ENCODE measurements around the gene ALDH4A1.
"Not testable (repeated sequence)": the region's sequence is repeated elsewhere in the genome, so short reads cannot be mapped to it uniquely, and the experiment has no call there.

ALDH4A1 gene

GRCh38 chr1:18854331-18855025, 47.9 kb downstream of the ALDH4A1 start:
- Mint-ChIP-seq H3K9me3 (no peaks in the 10 kb centered on the region), H3K4me3 (no peak overlapping the region), H3K4me1 (no peaks in the 10 kb centered on the region), H3K27ac (no peak overlapping the region), H3K36me3 (no peaks in the 10 kb centered on the region)
- DNase-seq (ENCODE audit: low spot score in 2 of 2) (no peak), ATAC-seq (no peak)

GRCh38 chr1:18852501-18852900, 49.9 kb downstream of the ALDH4A1 start:
- H3K36me3 Mint-ChIP-seq: no peaks in the 10 kb centered on the region
- no peak for DNase-seq (ENCODE audit: low spot score in 2 of 2)
- H3K9me3 Mint-ChIP-seq: no peaks in the 10 kb centered on the region
- H3K27ac Mint-ChIP-seq: no peak overlapping the region
- H3K4me3 Mint-ChIP-seq: no peak overlapping the region
- no peaks in the 10 kb centered on the region for H3K4me1 Mint-ChIP-seq
- ATAC-seq: no peak

DNA sequence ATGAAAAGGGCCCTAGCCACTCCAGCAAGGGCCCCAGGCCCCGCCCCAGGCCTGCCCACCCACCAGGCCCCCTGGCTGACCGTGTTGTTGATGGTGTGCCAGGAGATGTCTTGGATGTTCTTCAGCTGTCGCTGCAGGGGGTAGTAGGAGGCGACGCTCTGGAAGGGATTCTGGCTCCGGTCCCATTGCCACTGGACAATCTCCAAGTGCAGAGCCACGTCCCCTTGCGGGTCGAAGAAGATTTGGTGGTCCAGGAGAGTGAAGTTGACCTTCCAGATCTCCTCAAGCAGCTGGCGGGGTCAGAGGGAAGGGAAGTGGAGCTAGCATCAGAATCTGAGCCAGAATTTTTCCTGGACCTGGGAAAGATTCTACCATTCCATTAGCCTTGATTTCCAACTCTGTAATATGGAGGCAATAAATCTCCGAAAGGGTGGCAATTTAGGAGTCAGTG, 53.1 kb downstream of the ALDH4A1 start:
- no peaks in the 10 kb centered on the region for H3K36me3 Mint-ChIP-seq
- no peaks in the 10 kb centered on the region for H3K9me3 Mint-ChIP-seq

GRCh38 chr1:18847723-18848122, 54.6 kb downstream of the ALDH4A1 start:
- ATAC-seq; H3K9me3 Mint-ChIP-seq; H3K36me3 Mint-ChIP-seq; H3K27ac Mint-ChIP-seq; H3K4me3 Mint-ChIP-seq; H3K4me1 Mint-ChIP-seq; DNase-seq (ENCODE audit: low spot score in 2 of 2): not testable (repeated sequence)

More for the DNA sequence above, 53.1 kb downstream of the ALDH4A1 start:
- no peak for ATAC-seq
- H3K4me3 Mint-ChIP-seq: no peak overlapping the region
- H3K27ac Mint-ChIP-seq: no peak overlapping the region
- no peaks in the 10 kb centered on the region for H3K4me1 Mint-ChIP-seq
- no peak for DNase-seq (ENCODE audit: low spot score in 2 of 2)

GRCh38 chr1:18840145-18840544, 62.2 kb downstream of the ALDH4A1 start:
- H3K4me3 Mint-ChIP-seq: no peak overlapping the region
- no peak for DNase-seq (ENCODE audit: low spot score in 2 of 2)
- ATAC-seq: no peak
- H3K36me3 Mint-ChIP-seq: no peaks in the 10 kb centered on the region
- H3K4me1 Mint-ChIP-seq: no peaks in the 10 kb centered on the region
- H3K27ac Mint-ChIP-seq: no peak overlapping the region
- H3K9me3 Mint-ChIP-seq: no peaks in the 10 kb centered on the region

DNA sequence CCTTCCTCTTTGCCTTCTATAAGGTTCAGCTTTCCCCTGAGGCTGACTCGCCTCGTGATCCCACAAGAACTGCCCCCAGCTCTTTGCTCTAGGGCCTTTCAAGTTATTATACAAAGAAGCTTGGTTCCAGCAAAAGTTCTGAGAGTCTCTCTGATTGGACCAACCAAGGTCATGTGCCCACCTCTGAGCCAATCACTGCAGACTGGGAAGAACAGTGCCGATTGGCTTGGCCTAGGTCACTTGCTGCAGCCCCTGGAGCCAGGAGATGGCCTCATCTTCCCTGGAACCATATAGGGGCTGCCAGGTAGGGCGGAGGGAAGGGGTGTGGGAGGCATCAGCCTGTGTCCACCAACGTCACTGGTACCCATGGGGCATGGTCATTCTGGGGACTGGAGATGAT, 65.7 kb downstream of the ALDH4A1 start:
- DNase-seq (ENCODE audit: low spot score in 2 of 2): no peak
- Mint-ChIP-seq H3K27ac (no peak overlapping the region), H3K4me3 (no peak overlapping the region), H3K4me1 (no peaks in the 10 kb centered on the region), H3K9me3 (no peaks in the 10 kb centered on the region), H3K36me3 (no peaks in the 10 kb centered on the region)
- no peak for ATAC-seq

DNA sequence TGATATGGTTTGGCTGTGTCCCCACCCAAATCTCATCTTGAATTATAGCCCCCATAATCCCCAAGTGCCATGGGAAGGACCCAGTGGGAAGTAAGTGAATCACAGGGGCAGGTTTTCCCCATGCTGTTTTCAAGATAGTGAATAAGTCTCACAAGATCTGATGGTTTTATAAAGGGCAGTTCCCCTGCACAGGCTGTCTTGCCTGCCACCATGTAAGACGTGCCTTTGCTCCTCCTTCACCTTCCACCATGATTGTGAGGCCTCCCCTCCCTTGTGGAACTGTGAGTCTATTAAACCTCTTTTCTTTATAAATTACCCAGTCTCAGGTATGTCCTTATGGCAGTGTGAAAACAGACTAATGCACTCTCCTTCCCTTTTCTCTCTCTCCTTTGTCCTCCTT, 70.0 kb downstream of the ALDH4A1 start:
- ATAC-seq, H3K4me3 Mint-ChIP-seq: not testable (repeated sequence)

DNA sequence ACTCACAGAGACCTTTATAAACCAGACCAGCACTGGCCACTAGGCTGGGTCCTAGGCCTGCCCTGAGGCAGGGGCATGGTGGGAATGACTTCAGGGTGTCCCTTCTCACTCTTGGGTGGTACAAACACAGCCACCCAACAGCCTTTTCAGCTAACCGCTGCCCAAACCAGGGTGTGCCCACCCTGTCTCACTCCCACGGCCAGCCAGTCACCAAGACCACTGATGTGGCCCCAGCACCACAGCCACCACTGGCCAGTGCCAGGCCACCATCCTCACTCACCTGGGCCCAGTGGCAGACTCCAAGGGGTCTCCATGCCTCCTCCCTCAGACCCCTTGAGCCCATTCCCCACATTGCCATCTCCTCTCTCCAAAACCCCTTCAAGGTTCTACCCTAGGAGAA, 70.7 kb downstream of the ALDH4A1 start:
- Mint-ChIP-seq H3K36me3 (no peaks in the 10 kb centered on the region), H3K4me3 (no peak overlapping the region), H3K27ac (no peak overlapping the region), H3K9me3 (no peaks in the 10 kb centered on the region), H3K4me1 (no peaks in the 10 kb centered on the region)
- no peak for DNase-seq (ENCODE audit: low spot score in 2 of 2)
- no peak for ATAC-seq

More for the DNA sequence above, 70.0 kb downstream of the ALDH4A1 start:
- not testable (repeated sequence) for H3K27ac Mint-ChIP-seq; H3K9me3 Mint-ChIP-seq; H3K36me3 Mint-ChIP-seq; H3K4me1 Mint-ChIP-seq; DNase-seq (ENCODE audit: low spot score in 2 of 2)

- DNase-seq (ENCODE audit: low spot score in 2 of 2): no peak
- H3K4me1 Mint-ChIP-seq: no peaks in the 10 kb centered on the region
Observed at GRCh38 chr1:18830596-18830995, 71.8 kb downstream of the ALDH4A1 start.

GRCh38 chr1:18829671-18830070, 72.7 kb downstream of the ALDH4A1 start:
- Mint-ChIP-seq H3K9me3 (no peaks in the 10 kb centered on the region), H3K4me3 (no peak overlapping the region), H3K36me3 (no peaks in the 10 kb centered on the region), H3K27ac (no peak overlapping the region), H3K4me1 (no peaks in the 10 kb centered on the region)
- ATAC-seq: no peak
- no peak for DNase-seq (ENCODE audit: low spot score in 2 of 2)

More at GRCh38 chr1:18830596-18830995, 71.8 kb downstream of the ALDH4A1 start:
- ATAC-seq: no peak
- H3K36me3 Mint-ChIP-seq: no peaks in the 10 kb centered on the region
- H3K4me3 Mint-ChIP-seq: no peak overlapping the region
- no peaks in the 10 kb centered on the region for H3K9me3 Mint-ChIP-seq
- H3K27ac Mint-ChIP-seq: no peak overlapping the region

GRCh38 chr1:18828224-18828623, 74.1 kb downstream of the ALDH4A1 start:
- Mint-ChIP-seq H3K9me3 (no peaks in the 10 kb centered on the region), H3K4me3 (no peak overlapping the region), H3K36me3 (no peaks in the 10 kb centered on the region), H3K27ac (no peak overlapping the region), H3K4me1 (no peaks in the 10 kb centered on the region)
- no peak for DNase-seq (ENCODE audit: low spot score in 2 of 2)
- ATAC-seq: no peak

DNA sequence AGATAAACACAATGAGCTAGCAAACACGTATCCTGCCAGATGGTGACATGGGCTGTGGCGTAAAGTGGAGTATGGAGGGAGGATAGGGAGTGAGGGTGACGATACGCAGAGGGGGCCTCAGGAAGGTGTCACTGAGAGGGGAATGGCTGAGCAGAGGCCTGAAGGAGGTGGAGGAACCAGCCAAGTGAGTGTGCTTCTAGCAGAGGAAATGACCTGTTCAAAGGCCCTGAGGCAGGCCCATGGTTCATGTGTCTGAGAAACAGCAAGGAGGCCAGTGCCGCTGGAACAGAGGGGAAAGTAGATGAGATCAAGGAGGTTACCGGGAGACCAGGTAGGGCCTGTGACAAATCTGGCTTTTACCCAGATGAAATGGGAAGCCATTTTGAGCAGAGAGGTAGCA, 78.9 kb downstream of the ALDH4A1 start:
- no peak overlapping the region for H3K4me3 Mint-ChIP-seq
- DNase-seq (ENCODE audit: low spot score in 2 of 2): no peak

More for the DNA sequence above, 78.9 kb downstream of the ALDH4A1 start:
- Mint-ChIP-seq H3K4me1 (peaks cover 10% of the 10 kb centered on the region), H3K9me3 (no peaks in the 10 kb centered on the region), H3K27ac (no peak overlapping the region), H3K36me3 (no peaks in the 10 kb centered on the region)
- ATAC-seq: no peak
